HEK293T (cell line): ENCODE measurements around the gene ZPLD1.

Experiments used
- ELF4 ChIP-seq: fragments of 450-650 bp; IDR thresholded peaks from 2 replicates; pipeline ENCODE4 v1.6.1; 2017; ENCODE audit warnings: antibody characterized with exemption
- FOXA1 ChIP-seq: fragments of 450-650 bp; IDR thresholded peaks from 2 replicates; pipeline ENCODE4 v1.6.1; 2016; ENCODE audit warnings: mild to moderate bottlenecking
- SP1 ChIP-seq: fragments of 450-650 bp; IDR thresholded peaks from 2 replicates; pipeline ENCODE4 v1.6.1; 2017
- ZNF384 ChIP-seq: fragments of 450-650 bp; IDR thresholded peaks from 2 replicates; pipeline ENCODE4 v1.6.1; 2016

DNA sequence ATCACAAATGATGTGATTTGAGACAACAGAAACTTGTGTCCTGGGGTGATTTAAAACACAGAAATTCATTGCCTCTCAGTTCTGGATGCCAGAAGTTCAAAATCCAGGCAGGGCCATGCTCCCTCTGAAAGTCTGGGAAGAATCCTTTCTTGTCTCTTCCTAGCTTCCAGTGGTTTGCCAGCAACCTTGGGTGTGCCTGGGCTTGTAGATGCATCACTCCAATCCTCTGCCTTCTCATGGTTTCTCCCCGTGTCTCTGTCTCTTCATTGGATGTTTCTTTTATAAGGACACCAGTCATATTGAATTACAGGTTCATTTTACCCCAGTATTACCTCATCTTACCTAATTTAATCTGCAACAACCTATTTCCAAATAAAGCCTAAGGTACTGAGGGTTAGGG lies 16.7 kb downstream of the ZPLD1 start:
- TF ChIP-seq FOXA1, result no peak
- TF ChIP-seq SP1, result no peak
- no peak for TF ChIP-seq ELF4
- no peak for TF ChIP-seq ZNF384
